Choroid plexus epithelial cell (primary cell): ENCODE results near the gene POC1A.

ENCODE experiments used
- DNase-seq: peaks from one replicate; pipeline ENCODE4 v3.0.0-alpha.2; 2010; ENCODE audit warnings: low read depth
- H3K4me3 ChIP-seq: 2 replicates; pipeline ENCODE4 v1.5.1; 2011; ENCODE audit warnings: low read depth, mild to moderate bottlenecking, control low read depth, low read length, moderate library complexity
- TF ChIP-seq, protein P1 (sequence below): conservative IDR thresholded peaks from 2 replicates; pipeline ENCODE4 v1.5.1; 2011; ENCODE audit warnings: low read depth, mild to moderate bottlenecking, control low read depth, inconsistent platforms, low read length, moderate library complexity

POC1A gene

DNA sequence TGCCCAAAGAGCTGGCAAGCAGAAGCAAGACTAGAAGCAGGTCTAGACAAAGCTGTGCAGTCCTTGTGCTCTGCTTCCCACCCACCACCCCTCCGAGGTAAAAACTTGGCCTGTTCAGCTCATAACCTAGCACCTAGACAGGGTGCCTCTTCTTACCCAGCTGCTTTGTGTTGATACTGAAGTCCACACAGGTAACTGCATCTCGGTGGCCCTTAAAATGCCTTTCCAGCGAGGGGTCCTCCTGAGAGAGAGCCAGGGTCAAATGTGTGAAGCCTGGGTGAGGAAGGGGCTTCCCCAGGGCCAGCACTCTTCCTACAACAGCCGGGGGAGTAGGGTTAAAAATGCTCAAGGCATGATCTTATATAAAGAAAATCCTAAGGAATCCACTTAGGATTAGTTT, 3.4 kb downstream of the POC1A start:
- TF ChIP-seq, protein P1, sequence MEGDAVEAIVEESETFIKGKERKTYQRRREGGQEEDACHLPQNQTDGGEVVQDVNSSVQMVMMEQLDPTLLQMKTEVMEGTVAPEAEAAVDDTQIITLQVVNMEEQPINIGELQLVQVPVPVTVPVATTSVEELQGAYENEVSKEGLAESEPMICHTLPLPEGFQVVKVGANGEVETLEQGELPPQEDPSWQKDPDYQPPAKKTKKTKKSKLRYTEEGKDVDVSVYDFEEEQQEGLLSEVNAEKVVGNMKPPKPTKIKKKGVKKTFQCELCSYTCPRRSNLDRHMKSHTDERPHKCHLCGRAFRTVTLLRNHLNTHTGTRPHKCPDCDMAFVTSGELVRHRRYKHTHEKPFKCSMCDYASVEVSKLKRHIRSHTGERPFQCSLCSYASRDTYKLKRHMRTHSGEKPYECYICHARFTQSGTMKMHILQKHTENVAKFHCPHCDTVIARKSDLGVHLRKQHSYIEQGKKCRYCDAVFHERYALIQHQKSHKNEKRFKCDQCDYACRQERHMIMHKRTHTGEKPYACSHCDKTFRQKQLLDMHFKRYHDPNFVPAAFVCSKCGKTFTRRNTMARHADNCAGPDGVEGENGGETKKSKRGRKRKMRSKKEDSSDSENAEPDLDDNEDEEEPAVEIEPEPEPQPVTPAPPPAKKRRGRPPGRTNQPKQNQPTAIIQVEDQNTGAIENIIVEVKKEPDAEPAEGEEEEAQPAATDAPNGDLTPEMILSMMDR = no peak
- no peak overlapping the region for H3K4me3 ChIP-seq
- no peak for DNase-seq

DNA sequence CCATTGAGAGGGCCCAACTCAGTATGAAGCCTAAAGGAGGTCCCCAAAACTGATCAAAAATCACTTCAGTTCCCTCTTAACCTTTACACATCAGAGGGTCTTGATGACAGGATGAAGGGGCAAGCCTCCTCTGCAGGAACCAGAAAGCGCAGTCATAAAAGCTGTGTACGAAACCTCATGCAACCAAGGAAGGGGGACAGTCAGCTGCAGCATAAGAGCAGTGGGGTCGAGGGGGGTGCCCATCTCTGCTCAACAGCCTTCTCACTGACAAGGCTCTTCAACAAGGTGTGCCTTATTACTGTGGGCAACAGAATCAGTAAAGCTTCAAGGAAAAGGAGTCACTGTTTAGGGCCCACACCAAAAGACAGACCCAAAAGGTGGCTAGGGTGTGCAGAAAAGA, 3.9 kb downstream of the POC1A start:
- H3K4me3 ChIP-seq = no peak overlapping the region
- TF ChIP-seq, protein P1 = no peak
- DNase-seq = no peak

DNA sequence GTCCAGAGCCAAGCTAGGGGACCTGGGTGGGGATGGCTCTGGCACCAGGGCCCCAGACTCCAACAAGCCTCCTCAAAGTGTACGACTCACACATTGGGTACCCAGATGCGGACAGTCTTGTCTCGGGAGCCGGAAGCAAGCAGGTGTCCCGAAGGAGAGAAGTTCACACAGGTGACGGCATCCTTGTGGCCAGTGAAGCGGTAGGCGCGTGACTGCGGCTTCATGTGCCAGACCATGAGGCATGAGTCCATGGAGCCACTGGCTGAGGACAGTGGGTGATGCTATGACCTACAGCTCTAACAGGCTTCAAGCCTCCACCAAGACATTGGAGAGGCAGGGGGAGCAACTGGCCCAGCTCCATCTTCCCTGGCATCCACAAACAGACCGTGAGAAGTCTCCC, 4.5 kb downstream of the POC1A start:
- H3K4me3 ChIP-seq = no peak overlapping the region
- TF ChIP-seq, protein P1 = no peak
- no peak for DNase-seq

DNA sequence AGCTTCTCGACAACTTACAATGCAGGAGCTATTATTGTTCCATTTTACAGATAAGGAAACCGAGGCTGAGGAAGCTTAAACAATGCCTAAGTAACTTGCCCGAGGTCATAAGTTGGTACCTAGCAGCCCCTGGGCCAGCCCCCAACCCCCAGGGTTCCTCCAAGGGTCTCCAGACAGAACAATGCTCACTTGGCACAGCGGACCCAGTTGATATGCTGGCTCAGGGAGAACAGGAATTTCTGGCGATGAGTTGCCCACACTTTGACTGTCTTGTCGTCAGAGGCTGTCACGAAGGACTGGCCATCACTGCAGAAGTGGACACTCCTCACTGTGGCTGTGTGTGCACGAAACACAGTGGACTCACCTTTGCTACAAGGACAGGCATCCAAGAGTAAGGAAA, 5.2 kb downstream of the POC1A start:
- H3K4me3 ChIP-seq = no peak overlapping the region
- DNase-seq = no peak
- TF ChIP-seq, protein P1 = no peak

DNA sequence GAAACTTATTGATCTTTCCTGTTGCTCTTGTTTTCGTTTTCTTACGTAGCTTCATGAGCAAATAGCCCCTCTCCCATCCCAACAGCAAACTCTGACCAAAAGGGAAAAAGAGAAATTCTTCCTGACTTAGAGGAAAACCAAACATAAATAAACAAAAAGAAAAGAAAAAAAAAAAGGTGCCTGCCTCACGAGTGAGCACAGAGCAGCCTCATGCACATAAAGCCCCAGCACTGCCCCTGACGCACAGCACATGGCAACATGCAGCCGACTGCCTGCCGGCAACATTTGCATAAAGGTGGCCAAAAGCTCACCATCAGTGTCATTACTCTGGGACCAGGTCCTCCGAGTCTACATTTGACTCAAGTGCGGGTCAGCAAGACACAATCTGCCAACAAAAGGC, 6.4 kb downstream of the POC1A start:
- H3K4me3 ChIP-seq = no peak overlapping the region
- TF ChIP-seq, protein P1 = no peak
- peak; percentile 24 for DNase-seq

DNA sequence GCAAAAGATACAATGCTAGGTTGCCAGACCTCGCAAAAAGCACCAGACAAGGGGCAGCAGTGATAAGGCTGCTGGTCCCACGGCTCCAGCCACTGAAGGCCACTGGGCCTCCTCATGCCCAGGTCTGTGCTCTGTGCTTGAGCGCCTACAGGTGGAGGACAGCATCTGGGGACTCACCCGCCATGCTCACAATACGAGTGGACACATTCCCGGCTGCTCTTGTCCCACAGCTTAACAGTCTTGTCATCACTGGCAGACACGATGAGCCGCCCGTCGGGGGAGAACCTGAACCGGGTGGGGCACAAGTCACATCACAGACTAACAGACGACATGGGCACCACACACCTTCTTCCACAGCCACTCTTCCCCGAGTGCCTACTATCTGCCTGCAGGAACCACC, 7.4 kb downstream of the POC1A start:
- TF ChIP-seq, protein P1 = no peak
- DNase-seq = no peak

DNA sequence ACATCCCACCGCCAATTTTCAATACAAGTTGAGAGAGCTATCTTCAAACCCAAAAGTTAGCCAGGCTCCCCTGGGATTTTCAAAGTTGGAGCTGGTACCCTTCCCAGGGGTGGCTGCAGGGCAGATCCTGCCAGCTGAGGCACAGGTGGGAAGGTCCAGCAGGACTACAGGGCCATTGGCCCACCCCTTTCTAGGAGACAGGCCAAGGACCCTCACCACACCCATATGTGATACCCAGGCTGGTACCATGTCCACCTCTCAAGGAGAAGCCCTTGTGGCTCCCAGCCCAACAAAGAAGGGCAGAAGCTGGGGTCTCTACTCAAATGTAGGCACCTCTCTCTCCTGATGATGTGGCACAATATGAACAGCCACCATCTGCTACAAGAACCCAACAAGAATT, 8.0 kb downstream of the POC1A start:
- no peak for DNase-seq
- TF ChIP-seq, protein P1 = no peak
- H3K4me3 ChIP-seq = no peak overlapping the region

More for the DNA sequence above, 7.4 kb downstream of the POC1A start:
- H3K4me3 ChIP-seq = no peak overlapping the region
